ENCODE results near the gene PELI2.

Gene PELI2

DNA sequence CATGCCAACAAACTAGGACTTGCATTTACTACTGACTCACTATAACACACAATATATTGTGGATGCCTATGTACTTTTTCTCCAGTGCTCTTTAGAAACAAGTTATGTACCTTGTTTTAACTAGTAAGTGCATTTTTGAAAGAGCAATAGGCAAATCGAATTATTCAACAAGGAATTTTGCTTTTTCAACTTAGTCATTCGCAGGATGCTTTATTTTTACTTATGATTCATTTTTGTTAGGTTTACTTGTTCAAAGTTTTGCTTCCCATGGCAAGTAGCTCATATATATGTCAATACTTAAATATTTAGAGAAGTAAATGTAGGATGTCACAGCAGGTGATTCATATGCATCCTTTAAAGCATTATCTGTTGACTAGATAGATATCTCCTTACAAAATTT is 149.8 kb downstream of the PELI2 start:
- DNase-seq: no peak

- DNase-seq: no peak
Measured at GRCh38 chr14:56268673-56269072, 150.5 kb downstream of the PELI2 start.

- DNase-seq: no peak
Measured at GRCh38 chr14:56270921-56271320, 152.7 kb downstream of the PELI2 start.

DNA sequence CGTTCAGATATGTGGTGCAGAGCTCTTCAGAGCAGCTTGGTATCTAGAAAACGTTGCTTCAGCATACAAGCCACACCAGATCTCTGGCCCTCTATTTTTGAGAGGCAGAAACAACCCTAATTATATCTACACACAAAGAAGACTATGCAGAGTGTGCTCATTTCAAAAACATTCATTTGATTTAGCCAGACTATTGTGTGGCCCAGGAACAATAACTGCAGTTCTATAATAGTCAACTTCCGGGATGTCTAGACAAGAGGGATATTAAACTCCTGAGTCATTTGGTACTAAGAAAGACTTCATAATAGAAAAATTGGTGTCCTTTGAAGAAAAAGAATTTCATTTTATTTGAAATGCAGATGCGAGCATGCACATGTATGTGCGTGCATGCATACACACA is 153.8 kb downstream of the PELI2 start:
- no peak for DNase-seq

GRCh38 chr14:56273155-56273554 is 154.9 kb downstream of the PELI2 start:
- DNase-seq: no peak

DNA sequence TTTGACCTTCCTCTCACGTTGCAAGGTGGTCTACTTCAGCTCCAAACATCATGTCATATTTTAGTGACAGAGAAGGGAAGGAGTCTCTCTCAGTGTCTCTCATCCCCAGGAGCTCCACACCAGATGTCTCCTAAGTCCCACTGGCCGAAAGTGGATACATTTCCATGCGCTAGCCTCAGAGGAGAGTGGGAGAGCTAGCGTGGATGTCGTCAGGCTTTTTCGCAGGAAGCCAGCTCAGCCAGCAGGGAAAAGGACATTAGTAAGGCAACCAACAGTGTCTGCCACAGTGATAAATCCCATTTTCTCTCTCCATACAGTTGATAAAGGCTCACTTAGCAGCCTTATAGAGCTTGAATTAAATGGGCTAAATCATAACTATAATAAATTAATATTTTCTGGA is 155.7 kb downstream of the PELI2 start:
- DNase-seq: no peak

DNA sequence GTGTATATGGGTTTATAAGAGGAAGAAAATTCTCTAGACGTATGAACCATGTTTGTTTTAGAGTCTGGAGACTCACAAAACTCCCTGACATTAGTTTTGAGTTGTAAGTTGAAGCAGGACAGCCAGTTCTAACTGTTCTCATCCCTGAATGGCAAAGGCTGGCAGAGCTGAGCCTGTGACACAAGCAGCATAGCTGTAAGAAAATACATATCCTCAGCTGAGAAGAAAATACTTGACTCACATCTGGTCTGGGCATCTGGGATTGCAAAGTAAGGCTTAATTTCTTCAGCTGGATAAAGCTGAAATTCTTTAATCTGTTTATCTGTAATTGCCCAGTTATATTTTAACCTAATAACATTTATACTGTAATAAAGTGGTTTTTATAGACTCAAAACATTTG is 156.3 kb downstream of the PELI2 start:
- DNase-seq: no peak

DNA sequence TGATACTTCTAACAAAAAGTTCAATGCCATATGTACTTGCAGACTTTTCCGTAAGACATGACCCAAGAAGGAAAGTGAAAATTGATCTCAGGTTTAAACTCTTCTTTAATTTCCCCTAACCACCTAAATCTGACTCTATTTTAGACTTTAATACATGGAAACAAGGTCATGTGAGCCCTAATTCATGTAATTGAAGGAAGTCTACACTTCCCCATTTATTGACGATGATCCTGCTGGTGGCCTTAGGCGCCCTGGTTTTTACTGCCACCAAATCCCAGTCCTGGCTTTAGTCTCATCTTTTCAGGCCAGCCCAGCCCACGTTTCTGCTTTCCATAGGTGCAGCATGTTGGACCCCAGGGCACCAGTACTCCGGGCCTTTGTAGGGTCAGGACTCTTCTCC is 157.9 kb downstream of the PELI2 start:
- no peak for DNase-seq

DNA sequence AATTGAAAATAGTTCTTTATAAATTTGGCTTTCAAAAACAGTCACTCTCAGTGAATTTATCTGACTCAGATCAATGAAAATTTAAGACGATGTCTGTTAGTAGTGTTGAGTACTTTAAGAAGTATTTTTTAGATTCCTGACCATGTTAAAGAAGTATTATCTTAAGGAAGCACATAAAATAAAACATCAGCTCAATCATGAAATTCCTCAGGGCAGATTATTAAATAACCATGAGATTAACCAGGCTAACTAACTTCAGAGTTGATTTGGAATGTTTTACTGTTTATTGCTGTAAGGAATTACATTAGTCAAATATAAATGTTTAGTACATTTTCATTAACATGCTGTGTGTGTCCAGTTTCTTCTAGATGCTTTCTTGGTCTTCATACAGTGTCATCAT is 160.2 kb downstream of the PELI2 start:
- no peak for DNase-seq

DNA sequence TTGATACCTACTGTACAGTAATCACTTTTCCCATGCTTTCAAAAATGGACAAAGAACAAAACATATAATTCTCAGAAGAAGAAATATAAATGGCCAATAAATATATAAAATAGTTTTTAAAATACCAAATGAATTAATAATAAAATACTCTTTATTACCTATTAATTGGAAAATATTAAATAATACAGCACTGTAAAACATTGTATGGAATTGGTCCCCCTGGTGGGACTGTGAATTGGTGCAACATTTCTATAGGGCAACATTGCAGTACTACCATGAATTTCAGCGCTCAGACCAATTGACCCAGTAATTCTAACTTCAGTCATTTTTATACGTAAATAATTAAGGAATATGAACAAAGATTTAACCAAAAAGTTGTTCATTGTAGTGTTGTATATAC is 162.6 kb downstream of the PELI2 start:
- no peak for DNase-seq

DNA sequence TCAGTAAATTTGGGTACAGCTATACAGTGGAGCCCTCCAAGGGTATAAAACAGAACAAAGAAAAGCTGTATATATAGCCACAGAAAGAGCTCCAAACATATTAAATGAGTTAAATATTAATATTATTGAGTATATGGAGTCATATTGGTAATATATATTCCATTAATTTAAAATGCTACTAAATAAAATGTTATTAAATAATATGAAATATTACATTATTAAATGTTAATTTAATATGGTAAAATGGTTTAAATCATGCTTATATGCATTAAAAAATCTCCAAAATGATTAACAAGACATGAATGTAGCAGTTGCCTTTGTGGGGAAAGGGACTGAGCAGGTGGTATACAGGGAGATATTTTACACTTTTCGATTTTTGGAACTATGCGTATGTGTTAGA is 164.0 kb downstream of the PELI2 start:
- DNase-seq: no peak

DNA sequence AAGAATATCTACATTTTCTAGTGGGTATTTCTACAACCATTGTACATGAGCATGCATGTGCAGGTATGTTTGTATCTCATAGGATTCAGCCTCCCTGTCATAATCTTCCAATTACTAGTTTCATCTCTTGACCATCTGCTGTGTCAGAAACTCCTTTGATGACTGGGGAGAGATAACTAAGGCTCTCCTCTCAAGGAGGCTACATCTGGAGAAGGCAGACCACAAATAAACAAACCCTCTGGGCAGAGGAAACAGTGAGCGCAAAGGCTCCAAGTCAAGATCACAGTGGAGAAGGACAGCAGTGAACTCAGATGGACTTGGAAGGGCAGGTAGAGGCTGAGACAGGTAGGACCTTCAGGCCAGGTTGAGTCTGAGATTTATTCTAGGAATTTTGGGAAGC is 166.4 kb downstream of the PELI2 start:
- DNase-seq: no peak

GRCh38 chr14:56289155-56289554 is 170.9 kb downstream of the PELI2 start:
- DNase-seq: no peak

DNA sequence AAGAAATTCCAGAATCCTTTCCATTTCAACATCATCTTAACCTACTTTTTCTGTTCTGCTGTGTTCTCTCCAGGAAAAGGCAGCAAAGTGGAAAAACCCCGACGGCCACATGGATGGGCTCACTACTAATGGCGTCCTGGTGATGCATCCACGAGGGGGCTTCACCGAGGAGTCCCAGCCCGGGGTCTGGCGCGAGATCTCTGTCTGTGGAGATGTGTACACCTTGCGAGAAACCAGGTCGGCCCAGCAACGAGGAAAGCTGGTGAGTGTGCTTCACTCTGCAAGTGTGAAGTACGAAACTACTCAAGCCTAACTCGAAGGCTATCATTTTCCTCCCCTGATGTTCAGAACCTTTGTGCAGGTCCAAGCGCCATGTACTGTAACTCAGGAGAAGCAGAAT is 172.0 kb downstream of the PELI2 start:
- no peak for DNase-seq

- no peak for DNase-seq
Measured at GRCh38 chr14:56292970-56293369, 174.8 kb downstream of the PELI2 start.

- DNase-seq: no peak
Measured at GRCh38 chr14:56293506-56293905, 175.3 kb downstream of the PELI2 start.

DNA sequence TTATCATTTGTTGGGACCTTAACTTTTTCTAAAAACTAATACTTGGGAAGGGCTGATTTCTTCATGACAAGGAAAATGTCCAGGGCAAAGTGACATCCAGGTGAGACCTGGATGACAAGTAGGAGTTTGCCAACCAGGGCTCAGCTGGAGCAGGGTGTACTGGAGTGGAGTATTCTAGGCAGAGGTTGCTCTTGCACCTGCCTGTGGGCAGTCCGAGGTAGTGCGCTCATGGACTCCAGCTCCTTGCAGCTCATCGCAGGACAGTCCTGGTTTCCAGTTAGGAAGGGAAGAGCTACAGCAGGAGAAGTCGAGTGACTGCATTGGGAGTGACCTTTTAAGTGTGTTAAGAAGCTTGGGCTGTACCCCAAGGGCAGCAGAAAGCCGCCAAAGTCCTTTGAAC is 175.9 kb downstream of the PELI2 start:
- DNase-seq: no peak

DNA sequence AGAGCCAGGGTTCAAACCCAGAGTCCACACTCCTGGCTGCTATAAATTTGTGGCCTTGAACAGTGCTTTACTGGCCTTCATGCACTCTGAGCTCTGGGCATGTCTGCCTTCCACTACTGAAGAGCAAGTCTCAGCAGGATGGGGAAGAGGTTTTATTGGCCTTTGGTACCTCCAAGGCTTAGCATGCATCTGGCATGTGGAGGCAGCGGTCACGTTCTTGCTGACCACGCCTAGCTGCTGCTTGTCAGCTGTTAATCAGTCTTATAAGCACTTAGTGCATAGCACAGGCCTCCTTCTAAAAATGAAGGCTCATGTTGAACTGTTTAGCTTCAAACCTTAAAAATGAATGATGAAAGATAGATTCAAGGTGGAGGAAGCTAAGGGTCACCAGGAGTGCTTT is 177.5 kb downstream of the PELI2 start:
- DNase-seq: no peak

DNA sequence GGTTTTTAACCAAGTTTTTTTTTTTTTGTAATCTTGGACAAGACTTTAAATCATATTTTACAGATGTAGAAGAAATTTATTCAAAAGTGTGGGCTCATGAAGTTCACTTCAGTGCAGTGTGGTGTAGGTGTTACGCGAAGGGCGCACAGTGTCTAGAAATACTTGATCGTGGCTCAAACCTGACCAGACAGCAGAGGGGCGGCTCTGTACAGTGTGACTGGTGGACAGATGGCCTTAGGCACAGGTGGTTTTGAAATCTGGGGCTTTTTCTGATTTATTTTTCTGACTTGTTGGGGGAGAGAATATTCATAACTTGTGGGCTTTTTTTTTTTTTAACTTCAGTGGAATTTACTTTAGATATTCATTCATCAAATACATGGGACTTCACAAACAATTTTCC is 179.2 kb downstream of the PELI2 start:
- no peak for DNase-seq

- no peak for DNase-seq
Measured at GRCh38 chr14:56299306-56299984, 181.2 kb downstream of the PELI2 start.

DNA sequence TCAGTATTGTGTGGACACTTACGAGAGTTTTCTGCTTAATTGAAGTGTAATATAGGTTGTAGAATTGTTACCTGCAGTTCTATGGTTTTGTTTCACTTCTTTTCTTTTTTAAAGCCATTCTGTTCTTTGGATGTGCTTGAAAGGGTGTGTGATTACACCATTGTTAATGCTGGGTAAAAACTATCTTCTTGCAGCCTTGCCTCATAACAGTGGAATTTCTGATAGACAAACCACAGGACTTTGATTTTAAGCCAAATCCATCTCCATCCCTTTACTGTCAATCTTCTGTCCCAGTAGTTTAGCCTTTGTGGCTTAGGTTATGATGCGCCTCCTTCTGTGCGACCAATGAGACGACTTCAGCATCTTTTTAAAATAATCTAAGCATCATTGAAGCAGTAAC is 182.3 kb downstream of the PELI2 start:
- DNase-seq: no peak

GRCh38 chr14:56304456-56304855 is 186.2 kb downstream of the PELI2 start:
- no peak for DNase-seq

DNA sequence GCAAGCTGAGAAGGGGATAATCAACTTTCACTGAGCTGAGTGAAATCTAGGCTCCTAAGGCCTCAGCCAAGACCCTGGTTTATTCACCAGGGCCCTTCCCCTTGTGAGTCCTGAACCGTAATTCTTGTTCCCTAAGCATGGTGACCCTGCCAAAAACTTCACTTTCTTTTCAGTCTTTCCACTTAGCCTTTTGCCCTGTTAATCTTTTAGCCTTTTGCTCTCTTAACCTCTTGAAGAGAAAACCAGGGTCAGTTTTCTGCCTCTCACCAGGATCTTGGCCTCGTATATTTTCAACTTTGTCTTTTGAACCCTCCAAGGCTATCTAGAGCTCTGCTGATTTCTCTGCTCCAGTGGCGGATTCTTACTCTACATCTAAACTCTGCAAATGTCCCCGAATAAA is 191.0 kb downstream of the PELI2 start:
- DNase-seq: no peak

GRCh38 chr14:56310643-56311042 is 192.4 kb downstream of the PELI2 start:
- DNase-seq: no peak

- no peak for DNase-seq
Measured at GRCh38 chr14:56313789-56314188, 195.6 kb downstream of the PELI2 start.
